BJ (cell line): ENCODE results near the gene LMTK3. TPM values are rescaled to one million over a fixed set of nuclear protein-coding genes. Genes with fewer than 3 reads are reported as not detected.

Source experiments
- CTCF ChIA-PET: fragments of 350-600 bp; formaldehyde crosslinking; extraction: SDS; loops from one replicate; lab custom pipeline; 2021; ENCODE audit warnings: antibody characterized with exemption, inconsistent platforms; lab: Yijun Ruan, JAX
- POLR2A ChIA-PET: fragments of 300-600 bp; sonication (Branson Sonifier 250); formaldehyde crosslinking; extraction: SDS; loops from one replicate; lab custom pipeline; 2021; ENCODE audit warnings: antibody characterized with exemption; lab: Charles Lee
- DNase-seq: peaks from one replicate; pipeline ENCODE4 v3.0.0-alpha.2; 2011; ENCODE audit warnings: low read depth
- H3K27me3 ChIP-seq: 2 replicates; pipeline ENCODE4 v1.6.0; 2011; ENCODE audit warnings: low read length; ENCODE audit not compliant: control insufficient read depth, insufficient read depth
- H3K36me3 ChIP-seq: 2 replicates; pipeline ENCODE4 v1.5.1; 2011; ENCODE audit warnings: low read length; ENCODE audit not compliant: control insufficient read depth, insufficient read depth
- H3K4me3 ChIP-seq: 2 replicates; pipeline ENCODE4 v1.5.1; 2011; ENCODE audit warnings: low read depth, mild to moderate bottlenecking, control low read depth, low read length
- polyA plus RNA-seq: library from polyadenylated mRNA; depleted of rRNA; stranded (reverse); fragments of >200 nt; gene quantifications from 2 replicates; pipeline ENCODE4 v1.2.3, GENCODE V29; 2011; rRNA removed
- TF ChIP-seq, protein P1 (sequence below): IDR thresholded peaks from 2 replicates; pipeline ENCODE4 v1.5.1; 2011; ENCODE audit warnings: low read depth, mild to moderate bottlenecking, control low read depth, inconsistent platforms, low read length, moderate library complexity; ENCODE audit not compliant: insufficient read depth

Gene LMTK3
- polyA plus RNA-seq, 1 experiment = not detected

DNA sequence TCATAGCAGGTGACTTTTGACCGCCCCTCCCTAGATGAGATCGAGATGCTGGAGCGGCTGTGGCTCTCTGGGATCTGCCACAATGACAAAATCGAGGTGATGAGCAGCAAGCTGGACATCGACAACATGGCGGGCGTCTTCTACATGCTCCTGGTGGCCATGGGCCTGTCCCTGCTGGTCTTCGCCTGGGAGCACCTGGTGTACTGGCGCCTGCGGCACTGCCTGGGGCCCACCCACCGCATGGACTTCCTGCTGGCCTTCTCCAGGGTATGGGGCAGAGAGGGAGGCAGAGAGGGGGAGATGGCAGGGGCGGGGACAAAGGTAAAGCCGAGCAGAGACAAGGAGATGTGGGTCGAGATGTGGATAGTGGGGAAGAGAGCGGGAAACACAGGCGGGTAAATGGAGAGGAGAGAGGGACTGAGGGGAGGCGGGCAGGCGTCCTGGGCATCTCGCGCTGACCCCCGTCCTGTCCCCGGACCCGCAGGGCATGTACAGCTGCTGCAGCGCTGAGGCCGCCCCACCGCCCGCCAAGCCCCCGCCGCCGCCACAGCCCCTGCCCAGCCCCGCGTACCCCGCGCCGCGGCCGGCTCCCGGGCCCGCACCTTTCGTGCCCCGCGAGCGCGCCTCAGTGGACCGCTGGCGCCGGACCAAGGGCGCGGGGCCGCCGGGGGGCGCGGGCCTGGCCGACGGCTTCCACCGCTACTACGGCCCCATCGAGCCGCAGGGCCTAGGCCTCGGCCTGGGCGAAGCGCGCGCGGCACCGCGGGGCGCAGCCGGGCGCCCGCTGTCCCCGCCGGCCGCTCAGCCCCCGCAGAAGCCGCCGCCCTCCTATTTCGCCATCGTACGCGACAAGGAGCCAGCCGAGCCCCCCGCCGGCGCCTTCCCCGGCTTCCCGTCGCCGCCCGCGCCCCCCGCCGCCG lies 69.3 kb downstream of the LMTK3 start:
- DNase-seq = no peak
- TF ChIP-seq, protein P1, sequence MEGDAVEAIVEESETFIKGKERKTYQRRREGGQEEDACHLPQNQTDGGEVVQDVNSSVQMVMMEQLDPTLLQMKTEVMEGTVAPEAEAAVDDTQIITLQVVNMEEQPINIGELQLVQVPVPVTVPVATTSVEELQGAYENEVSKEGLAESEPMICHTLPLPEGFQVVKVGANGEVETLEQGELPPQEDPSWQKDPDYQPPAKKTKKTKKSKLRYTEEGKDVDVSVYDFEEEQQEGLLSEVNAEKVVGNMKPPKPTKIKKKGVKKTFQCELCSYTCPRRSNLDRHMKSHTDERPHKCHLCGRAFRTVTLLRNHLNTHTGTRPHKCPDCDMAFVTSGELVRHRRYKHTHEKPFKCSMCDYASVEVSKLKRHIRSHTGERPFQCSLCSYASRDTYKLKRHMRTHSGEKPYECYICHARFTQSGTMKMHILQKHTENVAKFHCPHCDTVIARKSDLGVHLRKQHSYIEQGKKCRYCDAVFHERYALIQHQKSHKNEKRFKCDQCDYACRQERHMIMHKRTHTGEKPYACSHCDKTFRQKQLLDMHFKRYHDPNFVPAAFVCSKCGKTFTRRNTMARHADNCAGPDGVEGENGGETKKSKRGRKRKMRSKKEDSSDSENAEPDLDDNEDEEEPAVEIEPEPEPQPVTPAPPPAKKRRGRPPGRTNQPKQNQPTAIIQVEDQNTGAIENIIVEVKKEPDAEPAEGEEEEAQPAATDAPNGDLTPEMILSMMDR = no peak
- no peak overlapping the region for H3K4me3 ChIP-seq
- H3K27me3 ChIP-seq = no peaks in the 10 kb centered on the region
- no peaks in the 10 kb centered on the region for H3K36me3 ChIP-seq
- CTCF ChIA-PET = interaction anchor here (0.8 to 1.5 kb wide), 2 partner anchors 15 to 51 kb away, joined by 3 to 5 read pairs; partner anchors contain the start of gene KDELR1
- POLR2A ChIA-PET = no interaction called here

DNA sequence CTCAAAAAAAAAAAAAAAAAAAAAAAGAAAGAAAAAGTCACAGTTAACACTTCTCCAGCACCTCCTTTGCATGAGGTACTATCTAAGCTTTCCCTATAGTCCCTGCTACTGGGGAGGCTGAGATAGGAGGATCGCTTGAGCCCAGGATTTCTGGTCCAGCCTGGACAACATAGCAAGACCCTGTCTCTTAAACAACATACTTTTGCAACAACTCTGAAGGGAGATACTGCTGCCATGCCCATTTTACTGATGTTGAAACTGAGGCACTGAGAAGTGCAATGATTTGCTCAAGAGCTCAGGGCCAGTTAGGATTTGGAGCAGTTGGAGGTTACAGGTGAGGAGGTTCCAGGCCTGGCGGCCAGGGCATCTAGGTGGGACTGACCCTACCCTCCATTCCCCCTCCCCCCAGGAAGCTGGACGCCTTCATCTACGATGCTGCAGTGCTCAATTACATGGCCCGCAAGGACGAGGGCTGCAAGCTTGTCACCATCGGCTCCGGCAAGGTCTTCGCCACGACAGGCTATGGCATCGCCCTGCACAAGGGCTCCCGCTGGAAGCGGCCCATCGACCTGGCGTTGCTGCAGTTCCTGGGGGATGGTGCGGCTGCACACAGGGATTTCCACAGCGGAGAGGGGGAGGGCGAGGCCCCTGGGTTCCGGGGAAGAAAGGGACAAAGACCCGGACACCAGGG lies 70.1 kb downstream of the LMTK3 start:
- no peak for DNase-seq
- H3K4me3 ChIP-seq = no peak overlapping the region
- ChIA-PET POLR2A (interaction anchor here (0.6 kb wide), 1 partner anchor 27 kb away, joined by 26 read pairs; no protein-coding TSS in a partner anchor), CTCF (interaction anchor here (0.8 to 1.5 kb wide), 3 partner anchors 15 to 50 kb away, joined by 3 to 5 read pairs (median 3); partner anchors contain the start of gene KDELR1)
- H3K27me3 ChIP-seq = no peaks in the 10 kb centered on the region
- TF ChIP-seq, protein P1 = no peak
- H3K36me3 ChIP-seq = no peaks in the 10 kb centered on the region

DNA sequence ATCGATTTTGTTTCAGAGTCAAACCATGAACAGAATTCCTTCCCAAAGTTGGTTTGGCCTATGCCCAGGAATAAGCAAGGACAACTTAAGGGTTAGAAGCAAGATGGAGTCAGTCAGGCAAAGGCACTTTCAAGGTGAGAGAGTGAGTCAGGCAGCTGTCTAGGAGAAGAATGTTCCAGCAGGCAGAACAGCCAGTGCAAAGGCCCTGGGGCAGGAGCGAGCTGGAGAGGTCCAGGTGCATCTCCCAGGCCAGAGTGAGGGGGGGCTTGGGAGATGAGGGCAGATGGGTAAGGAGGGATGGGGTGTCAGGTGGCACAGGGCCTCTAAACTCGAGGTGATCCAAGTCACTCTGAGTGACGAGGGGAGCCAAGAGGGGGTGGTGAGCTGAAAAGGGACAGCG lies 75.0 kb downstream of the LMTK3 start:
- Histone ChIP-seq H3K27me3 (no peaks in the 10 kb centered on the region), H3K36me3 (no peaks in the 10 kb centered on the region), H3K4me3 (no peak overlapping the region)
- POLR2A ChIA-PET = no interaction called here
- TF ChIP-seq, protein P1 = no peak
- CTCF ChIA-PET = no interaction called here
- no peak for DNase-seq

Other genes starting within 250 kb of the LMTK3 start
- 0.07 and 0.13 TPM in 2 replicates for gene ZNF114, start 241.8 kb downstream of the LMTK3 start, polyA plus RNA-seq
- 351 and 472 TPM in 2 replicates for gene EMP3, start 186.3 kb downstream of the LMTK3 start, polyA plus RNA-seq
- gene TMEM143, start 147.9 kb downstream of the LMTK3 start, polyA plus RNA-seq = 5.7 and 9.9 TPM in 2 replicates
- gene SYNGR4, start 147.5 kb downstream of the LMTK3 start, polyA plus RNA-seq = not detected in 2 replicates
- 237 and 273 TPM in 2 replicates for gene KDELR1, start 120.3 kb downstream of the LMTK3 start, polyA plus RNA-seq
- 0.36 and 0.64 TPM in 2 replicates for gene GRIN2D, start 118.2 kb downstream of the LMTK3 start, polyA plus RNA-seq
- 13.9 and 20.0 TPM in 2 replicates for gene GRWD1, start 65.9 kb downstream of the LMTK3 start, polyA plus RNA-seq
- gene KCNJ14, start 56.3 kb downstream of the LMTK3 start, polyA plus RNA-seq = 0.31 and 0.34 TPM in 2 replicates
- 40.5 and 65.8 TPM in 2 replicates for gene CYTH2, start 42.5 kb downstream of the LMTK3 start, polyA plus RNA-seq
- 0.25 TPM in 1 of 2 replicates, not detected in the other for gene SULT2B1, start 40.3 kb upstream of the LMTK3 start, polyA plus RNA-seq
- gene SPACA4, start 94.9 kb upstream of the LMTK3 start, polyA plus RNA-seq = not detected in 2 replicates
- 0.16 TPM in 1 of 2 replicates, not detected in the other for gene FAM83E, start 103.2 kb upstream of the LMTK3 start, polyA plus RNA-seq
- 1,260 and 1,324 TPM in 2 replicates for gene RPL18, start 107.3 kb upstream of the LMTK3 start, polyA plus RNA-seq
- gene SPHK2, start 107.7 kb upstream of the LMTK3 start, polyA plus RNA-seq = 5.6 and 9.2 TPM in 2 replicates
- gene DBP, start 125.5 kb upstream of the LMTK3 start, polyA plus RNA-seq = 4.3 and 5.3 TPM in 2 replicates
- 3.0 and 3.2 TPM in 2 replicates for gene CA11, start 134.4 kb upstream of the LMTK3 start, polyA plus RNA-seq
- gene NTN5, start 161.2 kb upstream of the LMTK3 start, polyA plus RNA-seq = 0.10 and 0.11 TPM in 2 replicates
- gene FUT2, start 184.1 kb upstream of the LMTK3 start, polyA plus RNA-seq = not detected in 2 replicates
- 0.86 and 1.5 TPM in 2 replicates for gene MAMSTR, start 207.9 kb upstream of the LMTK3 start, polyA plus RNA-seq
- gene RASIP1, start 228.8 kb upstream of the LMTK3 start, polyA plus RNA-seq = 0.76 and 1.1 TPM in 2 replicates
- gene IZUMO1, start 235.1 kb upstream of the LMTK3 start, polyA plus RNA-seq = not detected in 2 replicates
- gene FUT1, start 240.8 kb upstream of the LMTK3 start, polyA plus RNA-seq = 0.32 and 0.37 TPM in 2 replicates
- gene FGF21, start 243.7 kb upstream of the LMTK3 start, polyA plus RNA-seq = not detected in 2 replicates